HepG2 (cell line): ENCODE measurements around the gene THBS2. TPM values are rescaled to one million over a fixed set of nuclear protein-coding genes. Genes with fewer than 3 reads are reported as not detected.
A peak's percentile ranks its signal among the peaks of the same experiment; 100 is the strongest.

Experiments
- ATAC-seq: fragments of 200-7000 bp; cut with Tn5 transposase; 3 replicates; pipeline ENCODE4 v1.9.1; 2020; ENCODE audit warnings: mild to moderate bottlenecking, moderate library complexity
- BruUV-seq: library from RNA; stranded (reverse); fragments of 400-500 nt; replicated peaks from 2 replicates; lab custom pipeline; 2021; lab: Mats Ljungman, UMichigan
- CTCF ChIA-PET: fragments of 300-600 bp; formaldehyde crosslinking; extraction: SDS; loops from one replicate; lab custom pipeline; 2021; ENCODE audit warnings: low total read pairs, inconsistent platforms, low intra/inter-chr PET ratio; lab: Yijun Ruan, JAX
- POLR2A ChIA-PET: fragments of 350-600 bp; sonication (Branson Sonifier 250); formaldehyde crosslinking; loops from one replicate; lab custom pipeline; 2020; ENCODE audit warnings: antibody characterized with exemption, inconsistent platforms; lab: Yijun Ruan, JAX
- DNase-seq: peaks from one replicate; pipeline ENCODE4 v3.0.0-alpha.2; 2015; ENCODE audit warnings: low spot score
- FAIRE-seq: peaks from 3 replicates; lab custom pipeline; 2011; peaks lifted over from hg19 to GRCh38; lab: Jason Lieb, UNC
- H2AFZ ChIP-seq: one replicate; pipeline ENCODE4 v1.6.1; 2011; ENCODE audit warnings: low read length, inconsistent platforms
- H3K27ac ChIP-seq: fragments of 300-600 bp; 3 replicates; pipeline ENCODE4 v1.8.0; 2011; ENCODE audit warnings: mixed run types, mild to moderate bottlenecking, mixed read lengths, low read length, inconsistent platforms; ENCODE audit not compliant: insufficient read depth; ENCODE audit errors: extremely low read length
- H3K27me3 ChIP-seq, 2 experiments: fragments of 200-600 bp in 1 of 2; 2 replicates in 1 of 2; 3 replicates in 1 of 2; pipeline versions ENCODE4 v1.6.0 to v1.8.0; 2011; ENCODE audit warnings: low read length in 2 of 2, mild to moderate bottlenecking in 2 of 2, moderate library complexity in 2 of 2, inconsistent platforms in 1 of 2; ENCODE audit not compliant: insufficient read depth in 2 of 2, control insufficient read depth in 1 of 2
- H3K36me3 ChIP-seq, 2 experiments: fragments of 200-600 bp in 1 of 2; replicated peaks in 1 of 2; 2 replicates in 1 of 2; 3 replicates in 1 of 2; pipeline versions ENCODE4 v1.5.1 to v1.8.0; 2011; ENCODE audit warnings: low read length in 2 of 2, inconsistent platforms in 1 of 2; ENCODE audit not compliant: insufficient read depth in 2 of 2, control insufficient read depth in 1 of 2
- H3K4me1 ChIP-seq: 2 replicates; pipeline ENCODE4 v1.5.1; 2012; ENCODE audit warnings: low read length, inconsistent platforms; ENCODE audit not compliant: insufficient read depth
- H3K4me2 ChIP-seq: 2 replicates; pipeline ENCODE4 v1.6.0; 2011; ENCODE audit warnings: low read depth, low read length, inconsistent platforms
- H3K4me3 ChIP-seq, 3 experiments: fragments of 200-600 bp in 1 of 3; sonication (generic), shearing (Covaris generic) in 1 of 3; replicated peaks in 1 of 3; 2 replicates each; pipeline ENCODE4 v1.5.1; 2011 to 2016; ENCODE audit warnings: low read length in 3 of 3, inconsistent platforms in 2 of 3, low read depth in 2 of 3, mild to moderate bottlenecking in 2 of 3, control low read depth in 1 of 3, mixed read lengths in 1 of 3; ENCODE audit not compliant: insufficient read depth in 1 of 3
- H3K79me2 ChIP-seq: one replicate; pipeline ENCODE4 v1.6.1; 2011; ENCODE audit warnings: low read length, inconsistent platforms; ENCODE audit not compliant: insufficient read depth
- H3K9ac ChIP-seq: 2 replicates; pipeline ENCODE4 v1.6.0; 2011; ENCODE audit warnings: mild to moderate bottlenecking, low read depth, low read length, inconsistent platforms; ENCODE audit not compliant: insufficient read depth
- H3K9me3 ChIP-seq: 2 replicates; pipeline ENCODE4 v1.5.1; 2012; ENCODE audit warnings: mild to moderate bottlenecking, low read length
- H4K20me1 ChIP-seq: 2 replicates; pipeline ENCODE4 v1.6.0; 2011; ENCODE audit warnings: inconsistent platforms, mild to moderate bottlenecking, low read length, moderate library complexity; ENCODE audit not compliant: insufficient read depth
- CREB1 ChIP-seq, 2 experiments: fragments of 450-650 bp in 1 of 2; IDR thresholded peaks; 2 replicates each; pipeline ENCODE4 v1.6.1; 2016 to 2017; ENCODE audit warnings: control low read depth in 1 of 2, mild to moderate bottlenecking in 1 of 2, missing compliant biosample characterization in 1 of 2, missing genetic modification characterization in 1 of 2
- HNF4A ChIP-seq: sonication (generic); formaldehyde crosslinking; IDR thresholded peaks from 2 replicates; pipeline ENCODE4 v1.4.0; 2020; ENCODE audit warnings: missing genetic modification reagents
- NFIC ChIP-seq: IDR thresholded peaks from 2 replicates; pipeline ENCODE4 v1.6.1; 2012; ENCODE audit warnings: mild to moderate bottlenecking, low read length, inconsistent platforms
- POGZ ChIP-seq: sonication (generic); formaldehyde crosslinking; IDR thresholded peaks from 2 replicates; pipeline ENCODE4 v1.4.0; 2020; ENCODE audit warnings: mild to moderate bottlenecking, missing genetic modification reagents
- SRSF4 ChIP-seq: fragments of 200-400 bp; formaldehyde crosslinking; IDR thresholded peaks from one replicate; pipeline ENCODE4 v1.6.1; 2018; ENCODE audit warnings: mild to moderate bottlenecking, low read depth, low read length, moderate library complexity; ENCODE audit not compliant: poor library complexity, severe bottlenecking
- TFAP4 ChIP-seq: sonication (generic); IDR thresholded peaks from 2 replicates; pipeline ENCODE4 v1.6.1; 2016; ENCODE audit warnings: low read depth, borderline replicate concordance
- ZBTB8A ChIP-seq: sonication (generic); formaldehyde crosslinking; IDR thresholded peaks from 2 replicates; pipeline ENCODE4 v1.4.0; 2020; ENCODE audit warnings: mild to moderate bottlenecking, low read depth, missing genetic modification reagents, borderline replicate concordance
- ZFP36L2 ChIP-seq: sonication (generic); formaldehyde crosslinking; IDR thresholded peaks from 2 replicates; pipeline ENCODE4 v1.4.0; 2020; ENCODE audit warnings: missing genetic modification reagents
- ZNF30 ChIP-seq: sonication (generic); formaldehyde crosslinking; IDR thresholded peaks from 2 replicates; pipeline ENCODE4 v1.5.0; 2020; ENCODE audit warnings: mild to moderate bottlenecking, missing genetic modification reagents
- ZNF563 ChIP-seq: sonication (generic); formaldehyde crosslinking; IDR thresholded peaks from 2 replicates; pipeline ENCODE4 v1.8.0; 2022; ENCODE audit warnings: mild to moderate bottlenecking, moderate library complexity, missing genetic modification reagents
- ZNF639 ChIP-seq: conservative IDR thresholded peaks from 2 replicates; pipeline ENCODE4 v1.6.1; 2018; ENCODE audit warnings: missing genetic modification reagents
- ZNF761 ChIP-seq: sonication (generic); formaldehyde crosslinking; conservative IDR thresholded peaks from 2 replicates; pipeline ENCODE4 v1.4.0; 2020; ENCODE audit warnings: mild to moderate bottlenecking, missing genetic modification reagents
- ZNF766 ChIP-seq: sonication (generic); formaldehyde crosslinking; IDR thresholded peaks from 2 replicates; pipeline ENCODE4 v1.5.0; 2020; ENCODE audit warnings: missing genetic modification reagents, borderline replicate concordance
- WGBS: methylation state at CpG from one replicate; pipeline ENCODE4 v1.1.6; 2017; ENCODE audit warnings: low lambda C conversion rate; 5-methylcytosine and 5-hydroxymethylcytosine counted together
- in situ Hi-C: cut with HindIII; loops from 2 replicates; pipeline ENCODE4 v1.10.0; 2017; ENCODE audit warnings: low pct_unique_long_range_greater_than_20kb; ENCODE audit not compliant: extremely low pct_ligation_motif_present
- intact Hi-C: fragments of 100-400 bp; cut with micrococcal nuclease; formaldehyde crosslinking; loops from one replicate; pipeline ENCODE4 v1.10.0; 2022; ENCODE audit not compliant: unreplicated experiment
- polyA plus RNA-seq, 8 experiments: library from polyadenylated mRNA; depleted of rRNA in 3 of 8; stranded (reverse) in 7 of 8; unstranded in 1 of 8; fragments of >200 nt; fragmentation: Illumina TruSeq in 4 of 8; extraction: Trizol in 4 of 8; gene quantifications; 2 replicates each; pipeline versions ENCODE4 v1.2.1 to v1.2.3, GENCODE V29; 2011 to 2016; ENCODE audit warnings: low read depth in 4 of 8, missing spikeins in 1 of 8, mixed read lengths in 1 of 8; ENCODE audit not compliant: insufficient read depth in 1 of 8
- total RNA-seq, 5 experiments: library from RNA; depleted of rRNA; stranded (reverse); fragments of >200 nt; fragmentation: Illumina TruSeq; extraction: Trizol; gene quantifications; 2 replicates each; pipeline ENCODE4 v1.2.3, GENCODE V29; 2016; ENCODE audit warnings: low read depth in 1 of 5

Gene THBS2
- total and polyA plus RNA-seq, 2 of the 13 experiments (the other 11 are each of a cell fraction or from before 2014, with no cell fraction given): 0.12 to 0.15 TPM

GRCh38 chr6:169169375-169169774 lies 84.3 kb downstream of the THBS2 start:
- H2AFZ ChIP-seq: no peak overlapping the region
- H3K36me3 ChIP-seq: no peaks in the 10 kb centered on the region
- no peaks in the 10 kb centered on the region for H3K4me1 ChIP-seq
- peaks cover 11 to 94% of the 10 kb centered on the region in 2 experiments for H3K27me3 ChIP-seq
- in situ Hi-C loops (no loop called here), intact Hi-C loops (no loop called here)
- no peaks in the 10 kb centered on the region for H3K9me3 ChIP-seq
- POLR2A ChIA-PET: no interaction called here
- H3K4me2 ChIP-seq: no peak overlapping the region
- no peak for ATAC-seq
- FAIRE-seq: no peak
- H3K4me3 ChIP-seq: no peak overlapping the region
- no peak overlapping the region for H3K9ac ChIP-seq
- TF ChIP-seq ZNF761 (CRISPR knock-in tag) (no peak), CREB1 (IDR thresholded peaks at IDR 0.05) (peak; percentile 64), CREB1 (CRISPR knock-in tag; IDR thresholded peaks at IDR 0.05) (no peak)
- no TSS peak for BruUV-seq
- no peaks in the 10 kb centered on the region for H4K20me1 ChIP-seq
- no peak for DNase-seq
- H3K27ac ChIP-seq: no peak overlapping the region
- 23% methylated on average over 15 of the region's 17 CpGs for WGBS
- H3K79me2 ChIP-seq: no peaks in the 10 kb centered on the region
- CTCF ChIA-PET: no interaction called here

GRCh38 chr6:169168706-169169105 lies 84.9 kb downstream of the THBS2 start:
- 30% methylated on average over 16 of the region's 16 CpGs for WGBS
- H2AFZ ChIP-seq: no peak overlapping the region
- ATAC-seq: no peak

More at GRCh38 chr6:169168706-169169105, 84.9 kb downstream of the THBS2 start:
- TF ChIP-seq ZNF30 (CRISPR knock-in tag) (no peak), POGZ (CRISPR knock-in tag) (no peak), HNF4A (no peak), TFAP4 (no peak), ZNF639 (no peak), ZNF563 (no peak), ZFP36L2 (no peak), ZBTB8A (CRISPR knock-in tag) (no peak), SRSF4 (no peak), NFIC (no peak), ZNF766 (CRISPR knock-in tag) (no peak)
- H3K79me2 ChIP-seq: no peaks in the 10 kb centered on the region
- no peak for FAIRE-seq
- no peaks in the 10 kb centered on the region for H4K20me1 ChIP-seq
- no peak overlapping the region for H3K4me2 ChIP-seq
- H3K36me3 ChIP-seq: no peaks in the 10 kb centered on the region
- no peak overlapping the region for H3K4me3 ChIP-seq
- H3K9ac ChIP-seq: no peak overlapping the region
- in situ Hi-C loops (no loop called here), intact Hi-C loops (no loop called here)
- CTCF ChIA-PET: no interaction called here
- no peak for DNase-seq
- no peak overlapping the region for H3K27ac ChIP-seq
- H3K9me3 ChIP-seq: no peaks in the 10 kb centered on the region
- H3K27me3 ChIP-seq: peaks cover 9 to 88% of the 10 kb centered on the region in 2 experiments
- BruUV-seq: no TSS peak
- no peaks in the 10 kb centered on the region for H3K4me1 ChIP-seq
- POLR2A ChIA-PET: no interaction called here
